ENCODE measurements around the gene SLC25A25. TPM values are rescaled to one million over a fixed set of nuclear protein-coding genes. Genes with fewer than 3 reads are reported as not detected.

The SLC25A25 gene
- total and polyA plus RNA-seq, 11 donors: 1.7 to 15.1 (median 6.7) TPM

DNA sequence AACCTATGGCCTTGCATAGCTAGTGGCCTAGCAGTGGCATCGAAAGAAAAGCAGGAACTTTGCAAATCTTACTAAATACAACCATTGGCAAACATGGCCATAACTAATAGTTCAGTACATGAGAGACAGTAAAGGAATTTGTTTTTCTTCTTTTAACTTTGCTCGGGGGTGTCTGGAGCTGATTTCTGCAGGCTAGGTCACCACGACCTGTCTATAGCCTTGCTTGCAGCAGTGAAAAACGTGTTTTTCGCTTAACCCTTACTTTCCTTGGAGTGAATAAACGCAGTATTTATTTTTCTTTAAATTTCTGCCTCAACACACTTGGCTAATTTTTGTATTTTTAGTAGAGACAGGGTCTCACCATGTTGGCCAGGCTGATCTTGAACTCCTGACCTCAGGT is 20.8 kb upstream of the SLC25A25 start:
- no peak overlapping the region for H3K4me3 ChIP-seq
- no peaks in the 10 kb centered on the region for H3K4me1 ChIP-seq
- no peaks in the 10 kb centered on the region for H3K27me3 ChIP-seq
- H3K9me3 ChIP-seq: no peaks in the 10 kb centered on the region
- no peak overlapping the region for H3K27ac ChIP-seq
- WGBS, 4 donors: 90 to 92% (median 90%) methylated on average over 6 of the region's 6 CpGs
- no peaks in the 10 kb centered on the region for H3K36me3 ChIP-seq
- DNase-seq (no peak), ATAC-seq (no peak)
- no peak for TF ChIP-seq CTCF (IDR thresholded peaks at IDR 0.05)
- TF ChIP-seq POLR2A (IDR thresholded peaks at IDR 0.05): no peak
- intact Hi-C loops (cut with DNase I): no loop called here

DNA sequence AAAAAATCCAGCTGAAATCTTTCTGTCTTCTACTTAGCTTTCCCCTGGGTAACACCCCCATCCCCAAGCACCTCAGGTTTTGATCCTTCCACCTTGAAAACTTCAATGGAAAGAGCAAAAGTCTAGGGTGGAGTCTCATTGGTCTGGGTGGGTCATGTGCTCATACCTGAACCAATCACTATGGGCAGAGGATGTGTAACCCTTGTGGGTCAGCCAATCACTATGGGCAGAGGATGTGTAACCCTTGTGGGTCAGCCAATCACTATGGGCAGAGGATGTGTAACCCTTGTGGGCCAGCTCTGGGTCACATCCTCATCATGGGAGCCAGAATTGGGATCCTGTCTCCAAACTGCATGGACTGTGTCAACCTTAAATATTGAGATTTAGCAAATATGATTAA is 19.4 kb upstream of the SLC25A25 start:
- intact Hi-C loops (cut with DNase I): no loop called here
- no peaks in the 10 kb centered on the region for H3K27me3 ChIP-seq
- H3K36me3 ChIP-seq: no peaks in the 10 kb centered on the region
- H3K4me1 ChIP-seq: peaks cover 0 to 9% (median 0%) of the 10 kb centered on the region in 12 donors
- no peak for DNase-seq
- no peak overlapping the region for H3K4me3 ChIP-seq
- TF ChIP-seq CTCF (IDR thresholded peaks at IDR 0.05): no peak
- no peak for TF ChIP-seq POLR2A (IDR thresholded peaks at IDR 0.05)
- no peak for ATAC-seq
- H3K27ac ChIP-seq: no peak overlapping the region
- no peaks in the 10 kb centered on the region for H3K9me3 ChIP-seq

GRCh38 chr9:128049843-128050242 is 18.2 kb upstream of the SLC25A25 start:
- Histone ChIP-seq H3K9me3 (no peaks in the 10 kb centered on the region), H3K36me3 (no peaks in the 10 kb centered on the region), H3K27me3 (no peaks in the 10 kb centered on the region), H3K27ac (peak overlapping the region in 1 of 12 donors; percentile 37), H3K4me3 (no peak overlapping the region), H3K4me1 (peaks cover 0 to 19% (median 0%) of the 10 kb centered on the region in 12 donors)
- ATAC-seq (no peak), DNase-seq (no peak)
- WGBS, 4 donors: 59 to 80% (median 69%) methylated on average over 3 of the region's 3 CpGs
- no peak for TF ChIP-seq POLR2A (IDR thresholded peaks at IDR 0.05)
- no peak for TF ChIP-seq CTCF (IDR thresholded peaks at IDR 0.05)
- intact Hi-C loops (cut with DNase I): no loop called here

DNA sequence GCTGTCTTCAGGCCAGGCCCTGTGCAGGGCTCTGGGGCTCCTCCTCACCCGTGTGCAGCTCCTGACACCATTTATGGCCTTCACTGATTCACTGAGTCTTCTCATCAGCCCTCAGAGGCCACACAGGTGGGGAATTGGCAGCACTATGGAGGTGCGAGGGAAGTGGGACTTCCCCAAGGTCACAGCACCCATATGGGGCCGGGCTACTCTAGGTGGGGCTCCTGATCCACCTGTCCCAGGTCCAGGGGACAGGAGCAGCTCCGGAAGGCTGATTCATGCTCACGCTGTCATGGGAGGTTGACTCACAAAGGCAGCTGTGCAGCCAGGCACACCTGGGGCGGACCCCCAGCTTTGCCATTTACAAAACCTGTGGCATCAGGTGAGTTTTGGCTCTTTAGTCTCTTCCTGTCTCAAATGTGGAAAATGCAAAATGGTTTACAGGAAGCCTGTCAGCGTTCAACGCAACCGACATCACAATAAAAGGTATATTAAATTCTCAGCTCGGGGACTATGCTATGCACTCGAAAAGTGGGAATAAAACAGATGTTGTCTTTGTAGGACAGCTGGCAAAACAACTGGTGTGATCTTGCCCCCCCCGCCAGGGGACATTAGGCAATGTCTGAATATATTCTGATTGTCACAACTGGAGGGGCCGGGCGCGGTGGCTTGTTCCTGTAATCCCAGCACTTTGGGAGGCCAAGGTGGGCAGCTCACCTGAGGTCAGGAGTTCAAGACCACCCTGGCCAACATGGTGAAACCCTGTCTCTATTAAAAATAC is 15.9 kb upstream of the SLC25A25 start:
- DNase-seq (no peak), ATAC-seq (no peak)
- intact Hi-C loops (cut with DNase I): no loop called here
- H3K4me1 ChIP-seq: peaks cover 0 to 36% (median 12%) of the 10 kb centered on the region in 12 donors
- WGBS, 4 donors: 81 to 88% (median 82%) methylated on average over 14 to 15 of the region's 15 CpGs
- H3K4me3 ChIP-seq: no peak overlapping the region
- no peaks in the 10 kb centered on the region for H3K36me3 ChIP-seq
- H3K27me3 ChIP-seq: no peaks in the 10 kb centered on the region
- no peaks in the 10 kb centered on the region for H3K9me3 ChIP-seq
- no peak overlapping the region for H3K27ac ChIP-seq
- no peak for TF ChIP-seq POLR2A (IDR thresholded peaks at IDR 0.05)
- no peak for TF ChIP-seq CTCF (IDR thresholded peaks at IDR 0.05)
